Coronary artery (tissue), 2 donors: Measurements from ENCODE around the gene POLR3H.

Experiments used
- DNase-seq: peaks from one replicate; pipeline ENCODE4 v3.0.0-alpha.2; 2017; ENCODE audit warnings: low spot score
- H3K27ac ChIP-seq, 2 donors: fragments of 200-600 bp; sonication (generic); one replicate each; pipeline ENCODE4 v1.5.1; 2016 to 2019
- H3K4me3 ChIP-seq: fragments of 200-600 bp; sonication (generic); 2 replicates; pipeline ENCODE4 v1.5.1; 2016; ENCODE audit warnings: mild to moderate bottlenecking, moderate library complexity
- TF ChIP-seq, protein P1 (sequence below): fragments of 200-600 bp; sonication (generic); IDR thresholded peaks from one replicate; pipeline ENCODE4 v1.5.1; 2019; ENCODE audit warnings: antibody characterized with exemption

Gene POLR3H

GRCh38 chr22:41518048-41518347 lies 26.3 kb downstream of the POLR3H start:
- peak overlapping the region; percentile 55 to 69 for H3K27ac ChIP-seq
- TF ChIP-seq, protein P1, sequence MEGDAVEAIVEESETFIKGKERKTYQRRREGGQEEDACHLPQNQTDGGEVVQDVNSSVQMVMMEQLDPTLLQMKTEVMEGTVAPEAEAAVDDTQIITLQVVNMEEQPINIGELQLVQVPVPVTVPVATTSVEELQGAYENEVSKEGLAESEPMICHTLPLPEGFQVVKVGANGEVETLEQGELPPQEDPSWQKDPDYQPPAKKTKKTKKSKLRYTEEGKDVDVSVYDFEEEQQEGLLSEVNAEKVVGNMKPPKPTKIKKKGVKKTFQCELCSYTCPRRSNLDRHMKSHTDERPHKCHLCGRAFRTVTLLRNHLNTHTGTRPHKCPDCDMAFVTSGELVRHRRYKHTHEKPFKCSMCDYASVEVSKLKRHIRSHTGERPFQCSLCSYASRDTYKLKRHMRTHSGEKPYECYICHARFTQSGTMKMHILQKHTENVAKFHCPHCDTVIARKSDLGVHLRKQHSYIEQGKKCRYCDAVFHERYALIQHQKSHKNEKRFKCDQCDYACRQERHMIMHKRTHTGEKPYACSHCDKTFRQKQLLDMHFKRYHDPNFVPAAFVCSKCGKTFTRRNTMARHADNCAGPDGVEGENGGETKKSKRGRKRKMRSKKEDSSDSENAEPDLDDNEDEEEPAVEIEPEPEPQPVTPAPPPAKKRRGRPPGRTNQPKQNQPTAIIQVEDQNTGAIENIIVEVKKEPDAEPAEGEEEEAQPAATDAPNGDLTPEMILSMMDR = no peak
- DNase-seq = no peak
- no peak overlapping the region for H3K4me3 ChIP-seq

DNA sequence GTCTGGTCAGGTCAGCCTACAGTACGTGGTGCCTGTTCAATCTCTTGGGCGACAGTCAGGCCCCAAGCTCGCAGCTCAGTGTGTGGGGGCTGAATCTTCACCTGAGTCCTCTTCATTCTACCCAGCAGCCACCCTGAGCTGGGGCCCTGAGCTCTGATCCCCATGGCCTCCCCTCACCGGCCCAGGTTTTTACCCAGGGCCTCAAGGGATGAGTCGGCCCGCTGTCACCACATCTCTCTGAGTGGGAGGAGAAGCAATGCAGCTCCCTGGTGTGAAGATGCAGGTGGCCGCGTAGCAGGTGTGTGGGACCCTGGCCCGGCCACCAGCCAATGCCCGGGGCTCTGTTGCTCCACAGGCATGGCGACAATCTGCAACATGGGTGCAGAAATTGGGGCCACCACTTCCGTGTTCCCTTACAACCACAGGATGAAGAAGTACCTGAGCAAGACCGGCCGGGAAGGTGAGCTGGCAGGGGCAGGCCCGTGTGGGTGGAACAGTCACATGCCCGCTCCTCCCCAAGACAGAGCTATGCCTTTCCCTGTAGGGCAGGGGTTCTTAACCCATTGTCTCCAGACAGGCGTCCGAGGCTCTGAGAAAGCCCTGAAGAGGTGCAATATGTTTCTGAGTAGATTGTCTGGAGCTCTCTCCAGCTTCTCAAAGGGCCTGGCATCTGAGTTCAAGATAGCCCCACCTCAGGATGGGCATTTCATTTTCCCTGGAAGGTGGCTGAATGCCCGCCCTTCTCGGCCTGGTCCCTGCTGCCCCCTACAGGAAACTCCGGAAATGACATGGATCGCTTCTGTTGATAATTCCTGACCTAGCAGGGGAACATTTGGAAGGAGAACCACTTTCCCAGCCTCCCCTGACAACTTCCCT lies 26.9 kb downstream of the POLR3H start:
- DNase-seq = no peak
- TF ChIP-seq, protein P1 = peak; percentile 74
- peak overlapping the region; percentile 55 to 69 for H3K27ac ChIP-seq
- H3K4me3 ChIP-seq = no peak overlapping the region

DNA sequence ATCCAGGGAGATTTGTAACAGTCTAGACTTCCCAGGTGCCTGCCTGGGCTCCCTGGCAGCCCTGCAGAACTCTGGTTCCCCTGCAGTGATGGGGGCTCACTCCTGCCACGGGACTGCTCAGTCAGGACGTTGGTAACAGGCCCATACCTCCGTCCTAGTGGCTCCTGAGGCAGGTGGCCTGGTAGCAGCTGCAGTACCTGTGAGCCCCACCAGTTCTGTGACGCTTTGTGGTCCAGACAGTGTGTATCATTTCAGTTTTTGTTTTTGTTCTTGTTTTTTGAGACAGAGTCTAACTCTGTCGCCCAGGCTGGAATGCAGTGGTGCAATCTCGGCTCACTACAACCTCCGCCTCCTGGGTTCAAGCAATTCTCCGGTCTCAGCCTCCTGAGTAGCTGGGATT lies 27.8 kb downstream of the POLR3H start:
- DNase-seq = no peak
- H3K4me3 ChIP-seq = no peak overlapping the region
- TF ChIP-seq, protein P1 = no peak
- no peak overlapping the region for H3K27ac ChIP-seq

- H3K27ac ChIP-seq = peak overlapping the region in 1 of 2 donors; percentile 71
- DNase-seq = no peak
Observed at GRCh38 chr22:41513391-41513790, 30.9 kb downstream of the POLR3H start.

DNA sequence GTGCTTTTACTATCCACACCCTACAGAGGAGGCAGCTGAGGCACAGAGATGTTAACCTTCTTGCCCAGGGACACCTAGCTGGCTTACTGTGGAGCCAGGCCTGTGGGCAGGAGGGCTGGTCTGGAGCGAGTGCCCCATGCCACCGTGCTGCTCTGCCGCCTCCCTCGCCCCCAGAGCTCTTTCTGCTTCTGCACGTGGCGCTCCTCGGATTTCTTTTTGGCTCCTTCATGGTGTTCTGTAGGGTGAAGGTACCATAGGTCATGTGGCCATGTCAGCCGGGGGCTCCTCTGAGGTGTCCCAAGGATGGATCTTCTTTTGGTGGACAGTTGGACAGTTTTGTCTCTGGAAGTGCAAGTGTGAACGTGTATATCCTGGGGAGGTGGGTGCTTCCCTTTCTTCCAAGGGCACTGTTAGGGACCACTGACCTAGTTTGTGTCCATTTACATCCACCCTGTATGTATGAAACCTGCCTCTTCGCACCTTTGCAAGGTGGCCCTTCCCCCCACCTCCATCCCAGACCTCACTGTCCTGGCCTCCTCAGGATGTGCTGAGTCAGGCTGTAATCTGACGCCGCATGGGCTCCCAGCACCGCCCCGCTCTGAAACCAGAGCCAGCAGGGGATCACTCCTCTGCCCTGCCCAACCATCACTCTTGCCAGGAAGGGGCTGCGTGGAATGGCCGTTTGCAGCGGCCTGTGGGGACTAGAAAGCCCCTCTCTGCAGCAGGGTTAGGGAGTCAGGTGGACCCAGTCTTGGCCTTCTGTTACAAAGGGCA lies 31.7 kb downstream of the POLR3H start:
- no peak overlapping the region for H3K4me3 ChIP-seq
- DNase-seq = no peak
- H3K27ac ChIP-seq = peak overlapping the region; percentile 64 to 71
- TF ChIP-seq, protein P1 = no peak

More at GRCh38 chr22:41513391-41513790, 30.9 kb downstream of the POLR3H start:
- TF ChIP-seq, protein P1 = no peak
- no peak overlapping the region for H3K4me3 ChIP-seq

- H3K27ac ChIP-seq = peak overlapping the region; percentile 64 to 71
- TF ChIP-seq, protein P1 = no peak
- no peak for DNase-seq
- H3K4me3 ChIP-seq = no peak overlapping the region
Observed at GRCh38 chr22:41511521-41511968, 32.7 kb downstream of the POLR3H start.
